ENCODE measurements around the gene MAD1L1. TPM values are rescaled to one million over a fixed set of nuclear protein-coding genes. Genes with fewer than 3 reads are reported as not detected.
A peak's percentile ranks its signal among the peaks of the same experiment; 100 is the strongest.

MAD1L1 gene
- total RNA-seq, 1 donor from 2014 or later, result 17.9 TPM

DNA sequence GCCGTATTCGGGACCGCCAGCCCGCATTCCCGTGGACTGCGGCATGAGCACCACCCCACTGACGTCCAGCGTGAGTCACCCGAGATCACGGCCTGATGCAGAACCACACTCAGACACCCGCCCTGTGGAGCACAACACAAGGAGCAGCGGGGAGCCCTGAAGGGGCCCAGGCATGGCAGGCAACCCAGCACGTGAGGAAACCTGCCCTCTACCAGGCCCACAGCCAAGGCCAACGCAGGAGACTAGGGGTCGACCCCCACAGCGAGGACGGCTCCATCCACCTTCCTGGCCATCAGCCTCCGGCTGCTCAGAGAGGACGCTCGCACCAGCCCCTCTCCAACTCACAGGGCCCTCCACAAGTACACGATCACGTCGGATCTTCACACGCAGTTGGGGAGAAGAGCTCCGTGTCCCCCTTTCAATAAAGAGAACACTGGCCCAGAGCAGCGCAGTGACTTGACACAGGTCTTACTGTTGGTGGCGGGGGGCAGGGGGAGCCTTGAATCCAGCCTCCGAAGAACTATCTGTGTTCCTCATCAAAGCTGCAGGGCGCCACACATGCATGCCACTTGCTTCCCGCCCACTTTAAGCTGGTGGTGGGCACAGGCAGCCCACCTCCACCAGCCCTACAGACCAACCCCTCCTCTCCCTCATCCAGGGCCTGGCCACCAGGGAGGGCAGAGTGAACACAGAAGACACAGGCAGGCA is 22.0 kb downstream of the MAD1L1 start:
- no peak for ATAC-seq (ENCODE audit: poor library complexity)
- intact Hi-C loops (cut with DNase I), result loop anchor here (5.0 kb wide), 2 partner anchors 548 to 628 kb away; no protein-coding TSS in a partner anchor
- peak; percentile 35 for DNase-seq

DNA sequence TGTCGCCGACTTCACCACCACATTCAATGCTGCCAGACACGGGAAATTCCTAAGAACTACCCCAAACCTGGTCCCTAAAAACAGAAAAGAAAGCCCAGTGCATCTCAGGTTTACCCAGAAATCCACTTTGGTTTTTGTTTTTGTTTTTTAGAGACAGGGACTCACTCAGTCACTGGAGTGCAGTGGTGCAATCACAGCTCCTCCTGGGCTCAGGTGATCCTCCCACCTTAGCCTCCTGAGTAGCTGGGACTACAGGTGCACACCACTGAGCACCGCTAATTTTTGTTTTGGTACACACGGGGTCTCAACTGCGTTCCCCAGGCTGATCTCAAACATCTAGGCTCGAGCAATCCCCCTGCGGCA is 22.8 kb downstream of the MAD1L1 start:
- ATAC-seq (ENCODE audit: poor library complexity), result no peak
- intact Hi-C loops (cut with DNase I), result loop anchor here (5.0 kb wide), 2 partner anchors 548 to 628 kb away; no protein-coding TSS in a partner anchor
- peak; percentile 24 for DNase-seq

DNA sequence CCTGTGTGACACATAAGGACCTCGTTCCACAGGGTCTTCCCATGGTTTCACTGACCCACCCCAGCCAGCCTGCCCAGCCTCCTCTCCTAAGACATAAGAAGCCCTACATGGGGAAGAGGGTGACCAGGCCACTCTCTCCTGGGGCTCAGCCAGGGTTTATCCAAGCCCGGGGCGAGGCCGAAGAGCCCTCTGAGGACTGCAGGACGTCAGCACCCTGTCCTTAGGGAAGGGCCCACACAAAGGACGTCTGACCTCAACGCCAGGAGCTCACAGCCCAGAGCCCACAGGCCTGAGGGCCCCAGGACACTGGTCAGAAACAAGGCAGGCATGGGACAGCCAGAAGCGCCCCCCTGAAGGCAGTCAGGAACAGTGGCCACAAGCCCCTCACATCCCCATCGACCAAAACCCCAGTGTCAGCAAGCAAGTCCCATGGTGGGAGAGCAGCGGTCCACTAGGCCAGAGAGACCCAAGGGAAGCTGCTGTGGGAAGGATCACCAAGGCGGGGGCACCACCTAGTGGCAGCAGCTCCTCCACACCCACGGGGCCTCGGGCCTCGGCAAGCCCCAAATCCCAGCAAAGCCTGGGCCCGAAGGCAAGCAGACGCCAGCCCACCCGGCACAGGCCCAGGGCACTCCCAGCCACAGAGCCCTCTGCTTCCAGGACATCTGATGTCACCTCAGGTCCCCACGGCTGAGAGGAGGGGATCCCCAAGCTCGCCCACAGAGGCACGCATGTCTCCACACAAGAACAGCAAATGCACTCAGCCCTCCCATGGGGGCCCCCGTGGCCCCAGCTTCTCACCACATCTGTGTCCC is 23.4 kb downstream of the MAD1L1 start:
- peak; percentile 62 for ATAC-seq (ENCODE audit: poor library complexity)
- DNase-seq, result peak; percentile 84
- intact Hi-C loops (cut with DNase I), result no loop called here

DNA sequence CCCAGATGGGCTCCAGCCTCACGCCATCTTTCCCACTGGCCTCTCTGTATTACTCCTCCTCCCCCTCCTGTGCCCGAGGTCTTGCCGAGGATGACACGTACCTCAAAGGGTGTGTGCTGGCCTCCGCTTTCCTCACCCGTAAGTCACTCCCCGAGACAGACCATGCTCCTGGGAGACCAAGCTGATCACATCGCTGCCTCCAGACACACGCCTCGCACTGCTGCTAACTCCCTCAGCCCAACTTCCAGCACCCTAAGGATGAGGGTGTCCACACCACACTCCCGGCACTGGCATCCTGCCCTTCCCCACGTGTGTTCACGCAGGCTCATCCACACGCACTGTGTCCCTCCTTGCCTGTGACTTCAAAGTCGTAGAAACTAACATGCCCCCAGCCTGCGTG is 24.0 kb downstream of the MAD1L1 start:
- intact Hi-C loops (cut with DNase I), result no loop called here
- ATAC-seq (ENCODE audit: poor library complexity) (no peak), DNase-seq (no peak)

DNA sequence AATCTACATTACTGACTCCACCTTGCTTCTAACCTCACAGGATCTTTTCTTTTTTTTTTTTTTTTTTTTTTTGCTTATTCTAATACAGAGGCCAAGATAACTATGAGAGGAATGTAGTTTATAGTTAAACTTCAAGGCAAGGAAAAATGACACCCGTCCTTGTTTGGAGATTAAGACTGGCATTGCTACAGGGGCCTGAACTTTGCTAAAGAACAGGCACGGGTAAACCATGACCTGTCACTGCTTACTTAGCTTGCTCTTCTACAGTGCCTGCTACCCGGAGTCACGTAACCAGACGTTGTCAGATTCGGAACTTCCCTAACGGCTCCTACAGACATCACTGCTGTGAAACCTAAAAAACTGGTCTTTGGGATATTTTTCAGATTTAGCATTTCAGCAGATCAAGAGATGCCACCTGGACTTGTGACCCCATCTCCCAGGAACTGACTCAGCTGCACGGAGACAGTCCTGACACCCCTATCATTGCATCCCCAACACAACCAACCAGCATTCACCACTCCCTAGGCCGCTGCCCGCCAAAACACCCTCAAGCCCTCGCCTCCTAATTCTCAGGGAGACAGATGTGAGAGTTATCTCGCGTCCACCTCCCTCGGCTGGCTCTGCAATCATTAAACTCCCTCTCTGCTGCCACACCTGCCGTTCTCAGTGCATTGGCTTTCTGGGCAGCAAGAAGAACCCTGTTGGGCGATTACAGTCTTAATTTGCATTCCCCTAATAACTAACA is 27.5 kb downstream of the MAD1L1 start:
- ATAC-seq (ENCODE audit: poor library complexity) (no peak), DNase-seq (peak; percentile 27)
- intact Hi-C loops (cut with DNase I), result no loop called here

DNA sequence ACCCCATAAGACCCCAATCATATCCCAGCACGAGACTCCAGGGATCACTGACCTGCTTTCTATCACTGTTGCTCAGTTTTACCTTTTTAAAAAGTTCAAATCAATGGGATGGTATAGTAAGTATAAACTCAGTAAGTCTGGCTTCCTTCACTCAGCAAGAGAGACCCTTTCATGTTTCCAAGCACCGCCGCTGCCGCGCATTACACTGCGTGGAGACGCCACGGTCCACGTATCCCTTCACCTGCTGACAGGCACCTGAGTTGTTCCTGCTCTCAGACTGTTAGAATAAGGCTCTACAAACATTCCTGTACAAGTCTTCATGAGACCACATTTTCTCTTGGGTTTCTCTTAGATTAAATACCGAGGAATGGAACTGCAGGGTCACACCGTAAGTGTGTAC is 28.3 kb downstream of the MAD1L1 start:
- intact Hi-C loops (cut with DNase I), result loop anchor here (5.0 kb wide), 1 partner anchor 102 kb away; no protein-coding TSS in a partner anchor
- DNase-seq (peak; percentile 17), ATAC-seq (ENCODE audit: poor library complexity) (no peak)

DNA sequence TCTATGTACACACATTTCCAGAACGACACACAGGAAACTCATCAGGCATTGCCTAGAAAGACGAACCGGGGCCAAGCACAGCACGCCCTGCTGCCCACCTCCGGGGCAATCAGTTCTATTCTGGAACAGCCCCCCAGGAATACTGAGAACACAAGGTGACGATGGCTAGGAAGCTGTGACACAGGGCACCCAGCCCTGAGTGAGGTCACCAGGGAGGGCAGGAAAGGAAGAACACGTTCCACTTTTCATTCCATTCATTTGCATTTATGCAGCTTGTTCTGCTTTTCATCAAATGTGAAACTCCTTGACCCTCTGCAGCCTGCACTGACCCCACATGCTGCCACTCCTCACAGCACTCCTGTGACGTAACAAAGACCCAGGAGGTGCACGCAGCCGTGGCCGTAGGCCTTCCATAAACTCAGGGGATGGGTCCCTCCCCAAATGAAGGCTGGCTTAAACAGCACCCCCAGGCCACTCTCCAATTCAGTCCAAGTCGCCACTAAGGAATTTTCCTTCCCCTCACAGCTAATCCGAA is 28.9 kb downstream of the MAD1L1 start:
- ATAC-seq (ENCODE audit: poor library complexity) (peak; percentile 63), DNase-seq (peak; percentile 28)
- intact Hi-C loops (cut with DNase I), result loop anchor here (5.0 kb wide), 1 partner anchor 102 kb away; no protein-coding TSS in a partner anchor

DNA sequence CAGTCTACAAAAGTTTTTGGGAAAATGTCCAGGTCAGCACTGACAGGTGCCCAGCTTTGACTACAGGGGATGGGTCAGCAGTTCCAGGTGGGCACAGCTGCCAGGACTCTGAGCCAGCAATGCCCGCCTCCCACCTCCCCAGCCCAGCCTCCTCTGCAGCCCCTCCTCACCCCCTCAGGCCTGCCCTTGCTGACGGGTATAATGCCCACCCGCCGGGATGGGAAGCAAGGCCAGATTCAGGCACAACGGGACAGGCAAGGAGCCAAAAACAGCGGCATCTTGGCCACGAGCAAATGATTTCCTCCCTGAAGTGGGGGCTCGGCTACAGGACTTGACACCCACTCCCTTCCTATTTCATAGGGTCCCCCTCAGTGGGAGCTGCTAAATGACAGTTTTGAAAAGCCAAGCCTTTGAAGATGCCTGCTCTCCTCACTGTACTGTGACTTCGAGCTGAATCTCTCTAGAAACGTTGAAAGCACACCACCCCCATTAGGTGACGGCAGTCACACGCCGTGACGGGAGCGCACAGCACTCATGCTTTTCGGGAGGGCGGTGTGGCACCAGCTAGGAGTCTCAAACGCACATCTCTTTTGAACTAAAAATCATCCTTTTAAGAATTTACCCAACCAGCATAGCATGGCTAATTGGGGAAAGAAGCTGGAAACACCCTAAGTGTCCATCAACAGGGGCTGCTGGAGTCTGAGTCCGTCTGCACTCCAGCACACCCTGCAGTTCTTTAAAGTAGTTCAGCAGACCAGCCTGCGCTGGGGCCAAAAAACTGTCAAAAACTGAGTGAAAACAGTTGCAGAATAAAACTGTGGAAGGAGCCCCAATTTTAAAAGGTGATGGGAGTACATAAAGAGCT is 29.6 kb downstream of the MAD1L1 start:
- peak; percentile 32 for DNase-seq
- ATAC-seq (ENCODE audit: poor library complexity), result peak; percentile 50
- intact Hi-C loops (cut with DNase I), result loop anchor here (5.0 kb wide), 1 partner anchor 101 kb away; no protein-coding TSS in a partner anchor

DNA sequence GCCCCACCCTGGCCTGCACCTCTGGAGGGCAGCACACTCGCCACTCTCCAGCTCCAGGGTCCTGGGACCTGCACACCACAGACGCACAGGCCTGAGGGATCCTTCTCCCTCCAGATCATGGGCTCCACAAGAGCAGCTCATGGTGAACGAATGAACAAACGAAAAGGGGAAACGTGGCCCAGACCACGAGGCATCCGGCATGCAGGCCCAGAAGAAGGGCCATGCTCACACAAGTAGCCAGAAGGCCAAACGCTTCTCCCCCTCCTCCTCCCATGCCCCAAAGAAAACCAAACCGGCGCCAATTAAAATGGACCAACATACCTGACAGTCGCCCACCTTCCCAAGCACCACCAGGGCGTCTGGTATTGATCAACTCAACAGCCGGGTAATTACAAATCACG is 30.4 kb downstream of the MAD1L1 start:
- intact Hi-C loops (cut with DNase I), result loop anchor here (5.0 kb wide), 1 partner anchor 100 kb away; no protein-coding TSS in a partner anchor
- ATAC-seq (ENCODE audit: poor library complexity), result no peak
- peak; percentile 10 for DNase-seq

DNA sequence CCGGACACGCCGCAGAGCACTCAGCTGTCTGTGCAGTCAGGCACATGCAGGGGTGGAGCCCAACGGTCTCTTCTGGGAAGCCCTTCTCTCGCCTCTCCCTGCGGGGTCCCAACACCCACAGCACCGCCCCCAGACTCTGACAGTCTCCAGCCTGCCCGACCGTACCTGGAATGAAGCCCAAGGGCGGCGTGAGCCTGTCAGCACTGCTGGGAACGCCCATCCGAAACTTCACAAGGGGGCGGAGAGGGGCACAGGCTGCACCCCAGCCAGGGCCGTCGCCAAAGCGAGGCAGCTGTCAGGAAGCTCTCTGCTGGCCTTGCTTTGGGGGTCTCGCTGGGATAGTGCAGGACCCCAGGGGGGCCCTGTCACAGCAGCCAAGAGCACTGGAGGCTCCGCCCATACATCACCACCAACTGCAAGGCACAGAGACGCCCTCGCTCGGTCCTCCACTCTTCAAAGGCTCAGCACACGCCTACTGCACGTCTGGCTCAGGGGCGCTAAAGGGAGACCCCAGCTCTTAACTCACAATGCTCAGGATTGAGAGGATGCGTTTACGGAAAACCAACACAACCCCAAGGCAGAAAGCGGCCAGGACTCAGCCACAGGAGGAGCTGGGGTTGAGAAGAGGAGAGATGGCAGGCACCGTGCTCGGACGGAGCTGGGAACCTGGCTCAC is 30.9 kb downstream of the MAD1L1 start:
- no peak for ATAC-seq (ENCODE audit: poor library complexity)
- peak; percentile 43 for DNase-seq
- intact Hi-C loops (cut with DNase I), result loop anchor here (5.0 kb wide), 1 partner anchor 100 kb away; no protein-coding TSS in a partner anchor

DNA sequence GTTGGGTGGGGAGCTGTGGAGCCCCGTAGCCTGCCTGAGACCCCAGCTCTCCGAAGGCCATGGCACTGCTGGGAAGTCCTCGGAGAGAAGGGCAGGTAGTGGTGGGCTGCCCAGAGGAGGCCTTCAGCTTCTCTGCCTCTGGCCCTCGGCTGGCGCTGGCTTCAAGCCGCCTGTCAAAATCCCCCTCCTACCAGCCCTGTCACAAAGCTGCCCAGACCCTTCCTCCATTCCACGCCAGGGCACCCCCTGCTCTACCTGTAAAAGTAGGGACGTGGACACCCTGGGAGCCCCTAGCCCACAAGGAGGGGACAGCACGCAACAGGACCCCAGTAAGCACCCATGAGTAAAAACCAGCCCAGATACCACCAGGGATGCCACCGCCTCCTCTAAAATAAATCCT is 31.6 kb downstream of the MAD1L1 start:
- ATAC-seq (ENCODE audit: poor library complexity), result no peak
- intact Hi-C loops (cut with DNase I), result loop anchor here (5.0 kb wide), 1 partner anchor 99 kb away; no protein-coding TSS in a partner anchor

DNA sequence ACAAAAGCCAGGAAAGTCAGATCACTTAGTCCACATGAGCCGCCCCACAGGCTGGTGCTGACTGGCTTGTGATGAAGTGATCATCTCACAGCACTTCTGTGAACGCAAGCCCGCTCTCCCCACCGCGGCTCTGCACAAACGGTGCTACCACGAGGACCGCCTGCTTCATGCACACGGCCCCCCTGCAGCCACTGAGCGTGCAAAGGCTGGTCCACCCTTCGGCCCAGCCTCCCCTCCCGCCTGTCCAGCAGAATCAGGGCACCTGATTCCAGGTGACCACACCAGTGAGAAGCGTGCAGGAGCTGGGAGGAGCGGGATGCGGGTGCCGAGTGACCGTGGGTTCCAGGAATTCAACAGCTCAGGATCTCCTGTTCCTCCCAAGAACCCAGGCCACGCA is 32.2 kb downstream of the MAD1L1 start:
- intact Hi-C loops (cut with DNase I), result loop anchor here (5.0 kb wide), 1 partner anchor 98 kb away; no protein-coding TSS in a partner anchor

More for the DNA sequence above, 31.6 kb downstream of the MAD1L1 start:
- DNase-seq, result peak; percentile 26

DNA sequence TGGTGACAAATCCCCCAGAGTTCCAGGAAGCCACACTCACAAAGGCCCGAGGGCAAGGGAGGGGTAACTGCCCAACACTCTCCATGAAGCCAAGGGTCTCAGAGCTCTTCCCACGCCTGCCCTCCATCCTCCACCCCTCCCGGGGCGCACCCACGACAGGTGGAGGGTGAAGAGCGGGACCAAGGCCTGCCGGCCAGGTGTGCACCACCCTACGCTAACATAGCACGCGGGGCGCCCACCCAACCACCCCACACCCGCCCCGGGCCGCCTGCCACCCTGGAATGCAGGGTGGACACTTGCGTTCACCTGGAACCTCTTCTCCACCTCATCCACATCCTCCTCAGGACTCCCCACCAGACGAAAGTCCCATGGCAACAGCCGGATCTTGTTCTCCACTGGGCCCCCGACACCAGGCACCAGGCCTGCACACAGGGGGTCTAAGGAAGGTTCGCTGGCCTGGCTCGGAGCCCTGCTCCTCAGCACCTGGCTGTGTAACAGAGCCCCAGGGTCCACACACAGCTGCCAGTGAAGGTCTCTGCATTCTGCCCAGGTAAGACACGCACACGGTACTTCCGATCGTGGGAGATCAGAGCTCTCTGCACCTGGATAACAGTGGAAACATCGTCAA is 32.7 kb downstream of the MAD1L1 start:
- no peak for ATAC-seq (ENCODE audit: poor library complexity)
- DNase-seq, result peak; percentile 31
- intact Hi-C loops (cut with DNase I), result loop anchor here (5.0 kb wide), 1 partner anchor 98 kb away; no protein-coding TSS in a partner anchor

More for the DNA sequence above, 32.2 kb downstream of the MAD1L1 start:
- peak; percentile 24 for DNase-seq
- ATAC-seq (ENCODE audit: poor library complexity), result no peak

DNA sequence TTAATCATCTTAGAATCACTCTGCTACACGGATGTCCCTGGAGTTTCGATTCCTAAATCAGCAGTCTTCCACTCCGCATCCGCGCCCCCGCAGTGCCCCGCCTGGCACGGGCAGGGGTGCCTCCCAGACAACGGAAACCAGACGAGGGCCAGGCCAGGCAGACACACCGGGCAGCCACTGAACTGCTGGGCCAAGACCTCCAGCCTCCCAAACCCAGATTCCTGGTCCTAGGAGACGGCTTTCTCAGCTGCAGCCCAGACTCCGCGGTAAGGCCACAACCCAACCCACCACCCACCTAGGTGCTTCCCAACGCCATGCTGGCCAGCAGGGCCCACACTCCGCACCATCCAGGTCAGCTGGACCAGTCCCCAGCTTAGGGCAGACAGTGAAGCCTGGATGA is 33.2 kb downstream of the MAD1L1 start:
- intact Hi-C loops (cut with DNase I), result no loop called here
- ATAC-seq (ENCODE audit: poor library complexity) (no peak), DNase-seq (peak; percentile 26)

DNA sequence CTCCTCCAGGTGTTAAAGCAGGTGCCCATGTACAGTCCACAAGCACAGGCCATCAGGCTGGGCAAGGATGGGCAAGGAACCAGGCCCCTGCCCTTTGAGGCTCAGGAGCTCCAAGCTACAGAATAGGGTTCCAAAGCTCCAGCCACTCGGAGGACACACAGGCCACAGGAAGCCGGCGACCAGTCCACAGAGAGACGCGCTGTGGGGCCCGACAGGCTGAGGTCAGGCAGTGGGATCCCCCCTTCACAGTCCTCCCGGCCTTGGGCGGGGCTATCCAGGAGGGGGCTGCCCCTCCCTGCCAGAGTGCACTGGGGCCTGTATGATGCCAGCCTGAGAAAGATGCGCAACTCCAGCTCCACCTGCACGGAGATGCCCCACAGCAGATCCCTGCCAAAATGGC is 34.0 kb downstream of the MAD1L1 start:
- DNase-seq, result peak; percentile 21
- ATAC-seq (ENCODE audit: poor library complexity), result no peak
- intact Hi-C loops (cut with DNase I), result no loop called here

DNA sequence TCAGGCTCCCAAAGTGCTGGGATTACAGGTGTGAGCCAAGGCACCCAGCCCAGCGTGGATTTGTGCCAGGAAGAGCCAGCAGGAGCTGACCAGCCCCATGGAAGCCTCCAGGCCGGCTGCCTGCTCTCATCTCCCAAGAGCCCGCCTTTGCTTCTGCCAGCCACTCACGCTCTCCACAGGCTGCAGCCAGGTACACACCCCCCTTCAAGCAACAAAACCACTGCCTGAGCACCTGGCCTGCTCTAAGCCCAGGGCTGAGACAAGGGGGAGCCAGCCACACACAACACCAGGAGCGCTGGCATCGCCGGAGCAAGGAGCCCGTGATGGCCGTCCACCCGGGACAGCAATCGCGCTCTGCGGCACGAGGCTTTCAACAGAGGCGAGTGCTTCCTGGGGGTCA is 34.5 kb downstream of the MAD1L1 start:
- DNase-seq (peak; percentile 51), ATAC-seq (ENCODE audit: poor library complexity) (no peak)
- intact Hi-C loops (cut with DNase I), result no loop called here
